ENCODE measurements around the gene RNU6-8. TPM values are rescaled to one million over a fixed set of nuclear protein-coding genes. Genes with fewer than 3 reads are reported as not detected.

The RNU6-8 gene
- not detected in 2 replicates for total RNA-seq

DNA sequence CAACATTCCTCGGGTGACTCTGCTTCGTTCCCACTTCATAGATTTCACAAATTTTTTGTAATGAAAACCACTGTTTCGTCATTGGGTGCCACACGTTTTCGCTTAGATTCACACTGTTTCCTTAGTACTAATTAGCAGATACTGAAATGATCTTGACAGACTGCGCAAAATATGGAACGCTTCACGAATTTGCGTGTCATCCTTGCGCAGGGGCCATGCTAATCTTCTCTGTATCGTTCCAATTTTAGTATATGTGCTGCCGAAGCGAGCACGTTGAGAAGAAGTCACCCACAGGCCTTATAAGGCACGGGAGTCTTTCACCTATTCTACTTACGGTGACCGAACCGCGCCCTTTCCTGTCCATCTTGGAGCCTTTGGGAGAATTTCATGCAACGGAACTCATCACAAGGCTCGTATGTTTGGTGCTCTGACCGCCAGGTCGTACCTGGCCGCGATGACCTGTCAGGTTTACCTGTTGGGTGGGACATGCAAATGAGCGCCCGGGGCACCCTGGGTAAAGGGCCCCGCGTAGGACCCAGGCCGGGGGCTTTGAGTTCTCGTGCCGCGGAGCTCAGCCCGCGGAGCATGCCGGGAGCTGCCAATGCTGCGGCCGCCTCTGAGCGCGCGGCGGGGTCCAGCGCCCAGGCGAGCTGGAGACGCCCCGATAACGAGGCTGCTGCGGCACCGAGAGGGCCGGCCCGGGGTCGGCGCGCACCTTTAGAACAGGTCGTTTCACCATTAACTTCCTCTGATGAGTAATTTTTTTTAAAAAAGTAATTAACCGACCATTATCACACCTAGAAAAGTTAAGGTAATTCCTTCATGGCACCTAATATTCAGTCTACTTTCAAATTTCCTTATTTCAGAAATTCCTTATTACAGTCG, at the start of gene RNU6-8:
Gene RNU6-8, minus strand, starts transcription at position 272 of the 885 bp plus-strand sequence.

DNA sequence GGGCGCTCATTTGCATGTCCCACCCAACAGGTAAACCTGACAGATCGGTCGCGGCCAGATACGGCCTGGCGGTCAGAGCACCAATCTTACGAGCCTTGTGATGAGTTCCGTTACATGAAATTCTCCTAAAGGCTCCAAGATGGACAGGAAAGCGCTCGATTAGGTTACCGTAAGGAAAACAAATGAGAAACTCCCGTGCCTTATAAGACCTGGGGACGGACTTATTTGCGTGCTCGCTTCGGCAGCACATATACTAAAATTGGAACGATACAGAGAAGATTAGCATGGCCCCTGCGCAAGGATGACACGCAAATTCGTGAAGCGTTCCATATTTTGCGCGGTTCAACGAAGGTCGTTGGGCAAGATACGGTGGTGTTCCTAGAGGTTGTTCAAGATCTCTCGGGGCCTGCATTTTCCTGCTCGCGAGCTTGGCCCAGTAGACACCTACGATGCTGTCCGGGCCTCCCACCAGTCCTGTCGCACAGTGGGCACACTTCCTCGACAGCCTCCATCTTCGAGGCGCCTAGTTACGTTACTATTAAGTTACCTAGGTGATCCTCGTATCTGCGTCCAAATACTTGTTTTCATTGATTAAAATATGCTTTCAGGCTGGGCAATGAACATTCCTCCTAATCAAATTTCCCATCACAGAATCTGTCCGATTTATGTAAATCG, 1.1 kb downstream of the RNU6-8 start, which contains the start of gene RNU6-7:
Gene RNU6-7, plus strand, starts transcription at position 230 of the 675 bp plus-strand sequence.

Other genes with a start within 250 kb of the RNU6-8 start
- gene ARHGAP5, start 126.0 kb downstream of the RNU6-8 start, total RNA-seq = 92.2 and 94.1 TPM in 2 replicates
- not detected in 2 replicates for gene RNU6-7, start 1.2 kb downstream of the RNU6-8 start, total RNA-seq
- gene AKAP6, start 126.0 kb upstream of the RNU6-8 start, total RNA-seq = 10.6 and 26.6 TPM in 2 replicates

Data from uterine smooth muscle cell (primary cell).